AG20443 (cell line): ENCODE results near the gene ZFYVE21.

Experiments used
- DNase-seq: peaks from one replicate; pipeline ENCODE4 v3.0.0; 2012; ENCODE audit warnings: low spot score, mixed read lengths

The ZFYVE21 gene

GRCh38 chr14:103692159-103692558, 23.5 kb upstream of the ZFYVE21 start:
- no peak for DNase-seq

- no peak for DNase-seq
These were observed 22.7 kb upstream of the ZFYVE21 start for GRCh38 chr14:103692871-103693270.

GRCh38 chr14:103693515-103693914, 22.1 kb upstream of the ZFYVE21 start:
- no peak for DNase-seq

- DNase-seq, result no peak
These were observed 21.0 kb upstream of the ZFYVE21 start for GRCh38 chr14:103694572-103695026.

GRCh38 chr14:103695296-103696069, 20.1 kb upstream of the ZFYVE21 start:
- DNase-seq, result no peak

GRCh38 chr14:103696070-103696402, 19.6 kb upstream of the ZFYVE21 start:
- no peak for DNase-seq

GRCh38 chr14:103696466-103697071, 19.0 kb upstream of the ZFYVE21 start:
- peak; percentile 43 for DNase-seq

- no peak for DNase-seq
These were observed 18.4 kb upstream of the ZFYVE21 start for GRCh38 chr14:103697206-103697602.

GRCh38 chr14:103697603-103698379, 17.8 kb upstream of the ZFYVE21 start:
- no peak for DNase-seq

- no peak for DNase-seq
These were observed 17.0 kb upstream of the ZFYVE21 start for GRCh38 chr14:103698380-103699260.

- DNase-seq, result no peak
These were observed 16.3 kb upstream of the ZFYVE21 start for GRCh38 chr14:103699261-103699661.

GRCh38 chr14:103699901-103700752, 15.5 kb upstream of the ZFYVE21 start:
- no peak for DNase-seq

- DNase-seq, result no peak
These were observed 14.7 kb upstream of the ZFYVE21 start for GRCh38 chr14:103700753-103701490.

GRCh38 chr14:103702095-103702494, 13.5 kb upstream of the ZFYVE21 start:
- DNase-seq, result no peak

- DNase-seq, result no peak
These were observed 12.8 kb upstream of the ZFYVE21 start for GRCh38 chr14:103702497-103703432.

- DNase-seq, result no peak
These were observed 11.9 kb upstream of the ZFYVE21 start for GRCh38 chr14:103703433-103704385.

GRCh38 chr14:103704708-103705107, 10.9 kb upstream of the ZFYVE21 start:
- no peak for DNase-seq

GRCh38 chr14:103705118-103705503, 10.5 kb upstream of the ZFYVE21 start:
- DNase-seq, result no peak
